ENCODE data around the gene BICRA. TPM values are rescaled to one million over a fixed set of nuclear protein-coding genes. Genes with fewer than 3 reads are reported as not detected.

Gene BICRA
- polyA plus RNA-seq, 1 donor: 10.2 TPM

GRCh38 chr19:47749326-47749725 lies 140.4 kb downstream of the BICRA start:
- no peak for DNase-seq (ENCODE audit: low read depth)

- no peak for DNase-seq (ENCODE audit: low read depth)
Observed at GRCh38 chr19:47750752-47751151, 141.8 kb downstream of the BICRA start.

- no peak for DNase-seq (ENCODE audit: low read depth)
Observed at GRCh38 chr19:47752440-47753211, 143.7 kb downstream of the BICRA start.

Other genes starting within 250 kb of the BICRA start
- gene MEIS3, start 189.6 kb upstream of the BICRA start, polyA plus RNA-seq (ENCODE audit: insufficient read length): 6.3 TPM
- gene SLC8A2, start 137.2 kb upstream of the BICRA start, polyA plus RNA-seq (ENCODE audit: insufficient read length): 0.18 TPM
- gene KPTN, start 124.9 kb upstream of the BICRA start, polyA plus RNA-seq (ENCODE audit: insufficient read length): 7.5 TPM
- gene NAPA, start 94.1 kb upstream of the BICRA start, polyA plus RNA-seq (ENCODE audit: insufficient read length): 96.4 TPM
- gene ZNF541, start 36.0 kb upstream of the BICRA start, polyA plus RNA-seq (ENCODE audit: insufficient read length): 0.08 TPM
- gene EHD2, start 104.3 kb downstream of the BICRA start, polyA plus RNA-seq (ENCODE audit: insufficient read length): 91.5 TPM
- 501 TPM for gene NOP53, start 136.4 kb downstream of the BICRA start, polyA plus RNA-seq (ENCODE audit: insufficient read length)
- gene SELENOW, start 169.6 kb downstream of the BICRA start, polyA plus RNA-seq (ENCODE audit: insufficient read length): 834 TPM
- gene TPRX1, start 195.4 kb downstream of the BICRA start, polyA plus RNA-seq (ENCODE audit: insufficient read length): not detected
- gene CRX, start 212.8 kb downstream of the BICRA start, polyA plus RNA-seq (ENCODE audit: insufficient read length): 0.05 TPM